AG04450 (cell line): Measurements from ENCODE around the gene LRRN1. TPM values are rescaled to one million over a fixed set of nuclear protein-coding genes. Genes with fewer than 3 reads are reported as not detected.

Experiments
- CTCF ChIA-PET: fragments of 300-600, 350-600 bp; formaldehyde crosslinking; extraction: SDS; loops from one replicate; lab custom pipeline; 2022; ENCODE audit warnings: antibody characterized with exemption, inconsistent platforms; lab: Charles Lee
- POLR2A ChIA-PET: fragments of 350-600 bp; formaldehyde crosslinking; extraction: SDS; loops from one replicate; lab custom pipeline; 2021; ENCODE audit warnings: antibody characterized with exemption, inconsistent platforms; lab: Yijun Ruan, JAX
- DNase-seq: peaks from one replicate; pipeline ENCODE4 v3.0.0-alpha.2; 2011; ENCODE audit warnings: low read depth, low spot score
- H3K27ac ChIP-seq: one replicate; pipeline ENCODE4 v1.5.1; 2012; ENCODE audit warnings: low read depth, low read length, control low read depth
- H3K27me3 ChIP-seq: one replicate; pipeline ENCODE4 v1.6.0; 2012; ENCODE audit warnings: low read length; ENCODE audit not compliant: control insufficient read depth, insufficient read depth
- H3K4me3 ChIP-seq: 2 replicates; pipeline ENCODE4 v1.5.1; 2011; ENCODE audit warnings: mild to moderate bottlenecking, low read depth, low read length, control low read depth
- H3K9me3 ChIP-seq: 2 replicates; pipeline ENCODE4 v1.5.1; 2012; ENCODE audit warnings: low read length; ENCODE audit not compliant: control insufficient read depth, insufficient read depth
- polyA plus RNA-seq: library from polyadenylated mRNA; depleted of rRNA; stranded (reverse); fragments of >200 nt; gene quantifications from 2 replicates; pipeline ENCODE4 v1.2.3, GENCODE V29; 2011
- TF ChIP-seq, protein P1 (sequence below): IDR thresholded peaks from 2 replicates; pipeline ENCODE4 v1.5.1; 2011; ENCODE audit warnings: low read depth, low read length, control low read depth, inconsistent platforms

LRRN1 gene
- polyA plus RNA-seq, 1 experiment = not detected

DNA sequence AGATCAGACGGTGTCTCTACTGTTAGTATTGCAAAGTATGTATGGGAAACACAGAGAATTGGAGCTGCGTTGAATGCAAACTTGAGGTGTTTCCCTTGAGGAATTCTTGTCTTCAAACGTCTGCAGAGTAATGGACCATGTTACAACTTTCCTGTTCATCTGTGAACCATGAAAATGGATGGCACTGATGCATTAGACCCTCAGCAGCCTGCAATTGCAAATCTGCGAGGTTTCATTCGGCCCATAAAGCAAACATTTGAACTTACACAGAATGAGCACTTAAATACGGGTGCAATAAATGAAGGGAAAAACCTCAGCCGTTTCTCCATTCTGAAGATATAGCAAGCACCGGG, 49.7 kb downstream of the LRRN1 start:
- Histone ChIP-seq H3K4me3 (no peak overlapping the region), H3K27me3 (no peaks in the 10 kb centered on the region), H3K27ac (no peak overlapping the region), H3K9me3 (peaks cover 12% of the 10 kb centered on the region; the same call in 1 of the 2 replicates)
- ChIA-PET POLR2A (no interaction called here), CTCF (no interaction called here)
- TF ChIP-seq, protein P1, sequence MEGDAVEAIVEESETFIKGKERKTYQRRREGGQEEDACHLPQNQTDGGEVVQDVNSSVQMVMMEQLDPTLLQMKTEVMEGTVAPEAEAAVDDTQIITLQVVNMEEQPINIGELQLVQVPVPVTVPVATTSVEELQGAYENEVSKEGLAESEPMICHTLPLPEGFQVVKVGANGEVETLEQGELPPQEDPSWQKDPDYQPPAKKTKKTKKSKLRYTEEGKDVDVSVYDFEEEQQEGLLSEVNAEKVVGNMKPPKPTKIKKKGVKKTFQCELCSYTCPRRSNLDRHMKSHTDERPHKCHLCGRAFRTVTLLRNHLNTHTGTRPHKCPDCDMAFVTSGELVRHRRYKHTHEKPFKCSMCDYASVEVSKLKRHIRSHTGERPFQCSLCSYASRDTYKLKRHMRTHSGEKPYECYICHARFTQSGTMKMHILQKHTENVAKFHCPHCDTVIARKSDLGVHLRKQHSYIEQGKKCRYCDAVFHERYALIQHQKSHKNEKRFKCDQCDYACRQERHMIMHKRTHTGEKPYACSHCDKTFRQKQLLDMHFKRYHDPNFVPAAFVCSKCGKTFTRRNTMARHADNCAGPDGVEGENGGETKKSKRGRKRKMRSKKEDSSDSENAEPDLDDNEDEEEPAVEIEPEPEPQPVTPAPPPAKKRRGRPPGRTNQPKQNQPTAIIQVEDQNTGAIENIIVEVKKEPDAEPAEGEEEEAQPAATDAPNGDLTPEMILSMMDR = no peak
- DNase-seq = no peak

DNA sequence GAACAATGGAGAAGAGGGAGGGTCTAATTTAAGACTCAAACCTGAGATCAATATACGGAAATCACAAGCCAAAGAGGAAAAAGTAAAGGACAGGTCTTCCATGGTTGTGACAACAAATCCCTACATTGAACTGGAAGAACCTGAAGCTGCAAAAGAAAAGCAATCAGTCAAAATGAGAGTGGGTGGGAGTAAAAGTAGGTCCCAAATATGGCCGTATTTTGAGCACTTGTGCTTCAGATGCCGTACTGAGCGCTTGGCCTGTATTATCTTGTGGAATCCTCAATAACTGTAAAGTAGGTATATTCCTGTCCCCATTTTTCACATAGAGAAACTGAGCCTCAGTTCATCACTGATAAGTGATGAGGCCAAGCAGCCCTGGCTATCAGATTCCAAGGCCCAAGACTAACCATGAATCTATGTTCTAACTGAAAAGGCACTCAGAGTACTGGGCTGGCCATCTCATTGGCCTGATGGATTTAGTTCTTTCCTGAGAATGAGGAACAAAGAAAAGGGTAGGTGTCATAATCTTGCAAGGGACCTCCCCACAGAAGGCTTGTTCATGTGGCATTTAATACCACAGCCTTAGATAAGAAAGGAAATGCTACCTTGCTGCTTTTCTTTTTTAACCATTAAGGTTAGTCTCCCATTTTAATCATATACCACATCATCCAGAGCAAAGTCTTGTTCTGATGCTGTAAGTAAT, 52.5 kb downstream of the LRRN1 start:
- POLR2A ChIA-PET = no interaction called here

DNA sequence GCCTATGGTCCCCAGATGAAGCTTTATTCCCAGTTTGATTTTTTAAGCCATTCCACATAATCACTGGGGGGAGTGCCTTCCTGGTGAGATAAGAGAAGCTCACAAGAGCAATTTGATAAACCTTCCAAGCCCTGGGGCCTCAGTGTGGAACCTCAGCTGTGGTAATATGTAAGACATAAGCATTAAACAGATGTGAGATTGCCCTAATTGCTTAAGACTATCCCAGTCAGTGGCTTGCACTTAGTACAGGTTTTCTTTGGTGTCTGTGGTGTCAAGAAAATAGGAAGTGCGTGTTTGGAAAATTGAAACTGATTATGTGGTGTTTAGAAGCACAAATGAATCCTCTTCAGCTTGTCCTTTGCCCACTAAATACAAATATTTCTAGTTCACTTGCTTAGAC, 54.3 kb downstream of the LRRN1 start:
- Histone ChIP-seq H3K27me3 (no peaks in the 10 kb centered on the region), H3K9me3 (peaks cover 7% of the 10 kb centered on the region; the same call in 1 of the 2 replicates), H3K27ac (no peak overlapping the region), H3K4me3 (no peak overlapping the region)
- ChIA-PET POLR2A (no interaction called here), CTCF (no interaction called here)
- DNase-seq = no peak
- TF ChIP-seq, protein P1 = no peak

More for the DNA sequence above, 52.5 kb downstream of the LRRN1 start:
- no peaks in the 10 kb centered on the region for H3K27me3 ChIP-seq
- no peak overlapping the region for H3K4me3 ChIP-seq
- TF ChIP-seq, protein P1 = no peak
- peaks cover 8% of the 10 kb centered on the region; the same call in 1 of the 2 replicates for H3K9me3 ChIP-seq
- no peak for DNase-seq
- no peak overlapping the region for H3K27ac ChIP-seq
- CTCF ChIA-PET = no interaction called here

DNA sequence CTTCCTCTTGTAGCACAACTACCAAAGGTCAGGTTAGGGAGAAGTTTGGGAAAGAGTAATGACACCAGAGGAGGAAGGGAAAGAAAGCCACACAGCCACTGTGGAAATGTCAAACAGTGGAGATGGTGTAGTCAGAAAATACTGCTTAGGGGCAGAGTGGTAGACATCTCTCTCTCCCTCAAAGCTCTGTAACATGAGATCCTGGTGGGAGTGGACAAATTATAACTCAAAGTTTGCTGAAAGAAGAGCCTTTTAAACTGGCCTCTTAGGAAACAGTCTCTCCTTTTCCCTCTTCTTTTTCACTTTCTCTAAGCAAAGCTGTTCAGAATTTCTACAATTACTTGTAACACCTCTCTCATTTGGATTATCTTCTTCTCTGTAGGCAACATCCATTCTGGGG, 55.8 kb downstream of the LRRN1 start:
- Histone ChIP-seq H3K27ac (no peak overlapping the region), H3K27me3 (no peaks in the 10 kb centered on the region), H3K9me3 (peaks cover 10% of the 10 kb centered on the region; the same call in 1 of the 2 replicates), H3K4me3 (no peak overlapping the region)
- TF ChIP-seq, protein P1 = no peak
- POLR2A ChIA-PET = no interaction called here
- CTCF ChIA-PET = no interaction called here
- DNase-seq = no peak

DNA sequence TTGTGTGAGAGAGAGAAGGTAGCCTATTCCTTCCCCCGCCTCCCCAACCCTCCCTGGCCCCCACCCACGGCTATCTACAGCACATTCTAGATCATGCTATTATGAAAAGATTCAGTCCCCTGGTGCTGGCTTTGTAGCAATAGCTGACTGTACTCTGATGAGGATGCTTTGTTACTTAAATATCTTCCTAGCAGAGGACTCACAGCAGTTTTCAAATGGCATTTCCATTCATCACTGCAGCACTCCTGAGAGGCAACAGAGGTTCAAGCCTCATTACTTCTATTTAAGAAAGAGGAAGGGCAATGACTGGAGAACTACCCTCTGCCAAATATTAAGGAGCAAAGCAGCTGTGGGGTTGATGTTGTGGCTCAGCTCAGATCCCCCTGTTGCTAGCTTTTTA, 61.0 kb downstream of the LRRN1 start:
- CTCF ChIA-PET = interaction anchor here (0.6 kb wide), 1 partner anchor 9 kb away, joined by 3 read pairs; no protein-coding TSS in a partner anchor
- TF ChIP-seq, protein P1 = no peak
- POLR2A ChIA-PET = no interaction called here
- no peak overlapping the region for H3K27ac ChIP-seq
- no peaks in the 10 kb centered on the region for H3K27me3 ChIP-seq
- H3K4me3 ChIP-seq = no peak overlapping the region
- DNase-seq = no peak
- H3K9me3 ChIP-seq = peaks cover 14% of the 10 kb centered on the region; the same call in 1 of the 2 replicates
